Measurements from ENCODE around the gene NFKB2. TPM values are rescaled to one million over a fixed set of nuclear protein-coding genes. Genes with fewer than 3 reads are reported as not detected.

NFKB2 gene
- total RNA-seq, 2 experiments from 2014 or later = 240 to 256 TPM

GRCh38 chr10:102411341-102412255 is 16.1 kb downstream of the NFKB2 start:
- peak in 1 of 14 experiments; percentile 31 for DNase-seq
- Mint-ChIP-seq H3K27ac (peak overlapping the region; percentile 80), H3K9me3 (no peaks in the 10 kb centered on the region), H3K4me3 (peak overlapping the region; percentile 85), H3K4me1 (ENCODE audit: low read depth) (peaks cover 47% of the 10 kb centered on the region), H3K36me3 (ENCODE audit: low read depth) (peaks cover 7% of the 10 kb centered on the region), H3K27me3 (peaks cover 51% of the 10 kb centered on the region)
- intact Hi-C loops (cut with DNase I, micrococcal nuclease) = no loop called here
- Histone ChIP-seq H3K9me3 (ENCODE audit: control insufficient read depth in 1 of 2, insufficient read depth in 1 of 2, low read length in 2 of 2) (peaks cover 0 to 19% of the 10 kb centered on the region in 2 experiments), H3K27ac (ENCODE audit: low read depth in 1 of 2, low read length in 2 of 2) (no peak overlapping the region), H3K4me3 (ENCODE audit: low read length) (no peak overlapping the region), H3K4me1 (ENCODE audit: insufficient read depth, low read length) (peaks cover 53% of the 10 kb centered on the region), H3K27me3 (ENCODE audit: control insufficient read depth in 1 of 2, insufficient read depth in 2 of 2, low read length in 2 of 2) (peaks cover 11 to 28% of the 10 kb centered on the region in 2 experiments), H3K36me3 (ENCODE audit: insufficient read depth, low read length) (no peaks in the 10 kb centered on the region)
- no peak for TF ChIP-seq CTCF (IDR thresholded peaks at IDR 0.05)
- ATAC-seq (ENCODE audit: poor library complexity) = no peak
- ChIA-PET CTCF (interaction anchor here (1.2 to 2.7 kb wide), 4 partner anchors 11 to 68 kb away, joined by 4 to 13 read pairs (median 6); no protein-coding TSS in a partner anchor), POLR2A (interaction anchor here (1.0 to 3.0 kb wide), 6 partner anchors 10 to 39 kb away, joined by 3 to 48 read pairs (median 4); partner anchors contain the start of genes CUEDC2 and FBXL15)

- ChIA-PET CTCF (interaction anchor here (1.2 to 2.5 kb wide), 4 partner anchors 10 to 67 kb away, joined by 4 to 7 read pairs (median 4); no protein-coding TSS in a partner anchor), POLR2A (interaction anchor here (1.2 to 1.7 kb wide), 3 partner anchors 13 to 38 kb away, joined by 3 to 5 read pairs (median 4); partner anchors contain the start of gene CUEDC2)
- H3K36me3 Mint-ChIP-seq (ENCODE audit: low read depth) = peaks cover 7% of the 10 kb centered on the region
- H3K9me3 Mint-ChIP-seq = no peaks in the 10 kb centered on the region
- no peak for TF ChIP-seq CTCF (IDR thresholded peaks at IDR 0.05)
- H3K27ac ChIP-seq (ENCODE audit: low read depth in 1 of 2, low read length in 2 of 2) = no peak overlapping the region
- peaks cover 0 to 22% of the 10 kb centered on the region in 2 experiments for H3K9me3 ChIP-seq (ENCODE audit: control insufficient read depth in 1 of 2, insufficient read depth in 1 of 2, low read length in 2 of 2)
- intact Hi-C loops (cut with DNase I, micrococcal nuclease) = no loop called here
- H3K27ac Mint-ChIP-seq = peak overlapping the region; percentile 52
- no peak overlapping the region for H3K4me3 ChIP-seq (ENCODE audit: low read length)
- no peak overlapping the region for H3K4me3 Mint-ChIP-seq
- H3K36me3 ChIP-seq (ENCODE audit: insufficient read depth, low read length) = no peaks in the 10 kb centered on the region
- peaks cover 53% of the 10 kb centered on the region for H3K4me1 ChIP-seq (ENCODE audit: insufficient read depth, low read length)
- DNase-seq = peak in 1 of 14 experiments; percentile 28
- peaks cover 41% of the 10 kb centered on the region for H3K4me1 Mint-ChIP-seq (ENCODE audit: low read depth)
- H3K27me3 Mint-ChIP-seq = peaks cover 56% of the 10 kb centered on the region
- peaks cover 17 to 31% of the 10 kb centered on the region in 2 experiments for H3K27me3 ChIP-seq (ENCODE audit: control insufficient read depth in 1 of 2, insufficient read depth in 2 of 2, low read length in 2 of 2)
- ATAC-seq (ENCODE audit: poor library complexity) = no peak
These were observed 16.8 kb downstream of the NFKB2 start for GRCh38 chr10:102412293-102412692.

GRCh38 chr10:102413053-102413705 is 17.7 kb downstream of the NFKB2 start:
- no peak for ATAC-seq (ENCODE audit: poor library complexity)
- intact Hi-C loops (cut with DNase I, micrococcal nuclease) = no loop called here

More at GRCh38 chr10:102413053-102413705, 17.7 kb downstream of the NFKB2 start:
- Histone ChIP-seq H3K36me3 (ENCODE audit: insufficient read depth, low read length) (no peaks in the 10 kb centered on the region), H3K27ac (ENCODE audit: low read depth in 1 of 2, low read length in 2 of 2) (no peak overlapping the region), H3K4me1 (ENCODE audit: insufficient read depth, low read length) (peaks cover 45% of the 10 kb centered on the region), H3K27me3 (ENCODE audit: control insufficient read depth in 1 of 2, insufficient read depth in 2 of 2, low read length in 2 of 2) (peaks cover 26 to 34% of the 10 kb centered on the region in 2 experiments), H3K4me3 (ENCODE audit: low read length) (no peak overlapping the region), H3K9me3 (ENCODE audit: control insufficient read depth in 1 of 2, insufficient read depth in 1 of 2, low read length in 2 of 2) (peaks cover 0 to 21% of the 10 kb centered on the region in 2 experiments)
- ChIA-PET CTCF (interaction anchor here (1.3 to 2.5 kb wide), 2 partner anchors 9 to 14 kb away, joined by 5 to 7 read pairs; no protein-coding TSS in a partner anchor), POLR2A (interaction anchor here (1.0 to 1.7 kb wide), 4 partner anchors 13 to 37 kb away, joined by 3 to 5 read pairs (median 4); partner anchors contain the start of gene CUEDC2)
- peaks cover 7% of the 10 kb centered on the region for H3K36me3 Mint-ChIP-seq (ENCODE audit: low read depth)
- H3K4me3 Mint-ChIP-seq = peak overlapping the region; percentile 51
- no peaks in the 10 kb centered on the region for H3K9me3 Mint-ChIP-seq
- peaks cover 32% of the 10 kb centered on the region for H3K4me1 Mint-ChIP-seq (ENCODE audit: low read depth)
- H3K27ac Mint-ChIP-seq = peak overlapping the region; percentile 52
- H3K27me3 Mint-ChIP-seq = peaks cover 63% of the 10 kb centered on the region
- peak in 5 of 14 experiments; percentile 35 to 79 (median 57) for DNase-seq
- no peak for TF ChIP-seq CTCF (IDR thresholded peaks at IDR 0.05)
